Measurements from ENCODE around the gene IFT88.

DNA sequence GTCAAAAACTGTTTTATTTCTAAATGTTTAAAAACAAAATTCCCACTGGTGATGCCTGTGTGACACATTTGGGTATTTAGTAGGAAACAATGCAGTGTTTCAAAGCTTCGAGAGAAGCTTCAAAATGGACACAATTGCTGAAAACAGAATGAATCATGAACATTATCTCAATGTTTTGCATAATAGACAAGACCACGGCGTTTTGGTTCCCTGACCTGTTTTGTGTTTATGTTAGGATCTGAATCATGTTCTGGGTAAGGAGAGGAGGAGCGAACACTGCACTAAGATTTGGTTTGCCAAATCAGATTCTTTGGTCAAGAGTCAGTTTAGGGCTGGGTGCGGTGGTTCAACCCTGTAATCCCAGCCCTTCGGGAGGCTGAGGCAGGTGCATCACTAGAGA, 42.2 kb downstream of the IFT88 start:
- TF ChIP-seq CTCF (IDR thresholded peaks at IDR 0.05), result no peak
- no peak for TF ChIP-seq POLR2A (IDR thresholded peaks at IDR 0.05)
- TF ChIP-seq POLR2AphosphoS5 (IDR thresholded peaks at IDR 0.05), result no peak
